Transverse colon (tissue), 4 donors: ENCODE data around the gene TEAD3.

Source experiments
- EP300 ChIP-seq: sonication (generic); formaldehyde crosslinking; IDR thresholded peaks from one replicate; pipeline ENCODE4 v1.6.1; 2017; ENCODE audit warnings: antibody characterized with exemption, low read depth
- POLR2AphosphoS5 ChIP-seq, 3 donors: sonication (generic); formaldehyde crosslinking; IDR thresholded peaks; one replicate each; pipeline ENCODE4 v1.6.1; 2016; ENCODE audit warnings: antibody characterized with exemption in 3 of 3
- TF ChIP-seq, protein P1 (sequence below), 5 experiments: fragments of 200-600 bp in 3 of 5; fragments of 450-650 bp in 2 of 5; sonication (generic) in 3 of 5; IDR thresholded peaks; 1 replicate in 2 of 5; 2 replicates in 3 of 5; pipeline ENCODE4 v1.5.1; 2016 to 2017; ENCODE audit warnings: antibody characterized with exemption in 5 of 5, inconsistent platforms in 3 of 5, mild to moderate bottlenecking in 2 of 5, moderate library complexity in 1 of 5

DNA sequence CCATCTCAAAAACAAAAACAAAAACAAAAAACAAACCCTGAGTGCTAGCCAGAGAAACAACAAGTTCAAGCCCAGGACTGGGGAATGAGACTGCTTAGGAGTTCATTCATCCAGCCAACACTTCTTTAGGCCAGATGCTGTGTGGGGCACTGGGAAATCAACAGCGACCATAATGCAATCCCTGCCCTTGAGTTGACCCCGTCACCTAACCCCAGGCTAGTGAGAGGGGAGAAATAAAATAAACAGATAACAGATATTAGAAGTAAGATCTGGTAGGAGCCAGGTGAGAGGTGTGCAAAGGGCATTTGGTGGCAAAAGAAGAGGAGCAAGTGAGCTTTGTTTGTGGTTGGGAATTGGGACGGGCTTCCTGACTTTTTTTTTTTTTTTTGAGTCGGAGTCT, 33.6 kb downstream of the TEAD3 start:
- TF ChIP-seq, protein P1, sequence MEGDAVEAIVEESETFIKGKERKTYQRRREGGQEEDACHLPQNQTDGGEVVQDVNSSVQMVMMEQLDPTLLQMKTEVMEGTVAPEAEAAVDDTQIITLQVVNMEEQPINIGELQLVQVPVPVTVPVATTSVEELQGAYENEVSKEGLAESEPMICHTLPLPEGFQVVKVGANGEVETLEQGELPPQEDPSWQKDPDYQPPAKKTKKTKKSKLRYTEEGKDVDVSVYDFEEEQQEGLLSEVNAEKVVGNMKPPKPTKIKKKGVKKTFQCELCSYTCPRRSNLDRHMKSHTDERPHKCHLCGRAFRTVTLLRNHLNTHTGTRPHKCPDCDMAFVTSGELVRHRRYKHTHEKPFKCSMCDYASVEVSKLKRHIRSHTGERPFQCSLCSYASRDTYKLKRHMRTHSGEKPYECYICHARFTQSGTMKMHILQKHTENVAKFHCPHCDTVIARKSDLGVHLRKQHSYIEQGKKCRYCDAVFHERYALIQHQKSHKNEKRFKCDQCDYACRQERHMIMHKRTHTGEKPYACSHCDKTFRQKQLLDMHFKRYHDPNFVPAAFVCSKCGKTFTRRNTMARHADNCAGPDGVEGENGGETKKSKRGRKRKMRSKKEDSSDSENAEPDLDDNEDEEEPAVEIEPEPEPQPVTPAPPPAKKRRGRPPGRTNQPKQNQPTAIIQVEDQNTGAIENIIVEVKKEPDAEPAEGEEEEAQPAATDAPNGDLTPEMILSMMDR (IDR thresholded peaks at IDR 0.05) = no peak
- TF ChIP-seq EP300 (no peak), POLR2AphosphoS5 (IDR thresholded peaks at IDR 0.05) (no peak)
